GM23338 (cell line): ENCODE data around the gene EIF3CL. TPM values are rescaled to one million over a fixed set of nuclear protein-coding genes. Genes with fewer than 3 reads are reported as not detected.
"Not testable (repeated sequence)": the region's sequence is repeated elsewhere in the genome, so short reads cannot be mapped to it uniquely, and the experiment has no call there.

Experiments
- ATAC-seq: fragments of 200-7000 bp; cut with Tn5 transposase; 3 replicates; pipeline ENCODE4 v1.9.1; 2020
- DNase-seq: peaks from one replicate; pipeline ENCODE4 v3.0.0-alpha.2; 2015; ENCODE audit warnings: low spot score
- H2AFZ ChIP-seq: fragments of 200-600 bp; sonication (generic); 2 replicates; pipeline ENCODE4 v1.8.0; 2016; ENCODE audit warnings: antibody characterized with exemption, mild to moderate bottlenecking, moderate library complexity
- H3F3A ChIP-seq: fragments of 200-600 bp; sonication (generic); replicated peaks from 2 replicates; pipeline ENCODE4 v1.8.0; 2017; ENCODE audit warnings: antibody characterized with exemption, mixed run types, low read depth
- H3K27ac ChIP-seq: fragments of 200-600 bp; sonication (generic); 2 replicates; pipeline ENCODE4 v1.6.1; 2016; ENCODE audit warnings: low read depth
- H3K27me3 ChIP-seq: fragments of 200-600 bp; sonication (generic); 2 replicates; pipeline ENCODE4 v1.8.0; 2016; ENCODE audit warnings: mild to moderate bottlenecking, mixed run types, moderate library complexity; ENCODE audit not compliant: insufficient read depth
- H3K36me3 ChIP-seq: fragments of 200-600 bp; sonication (generic); 2 replicates; pipeline ENCODE4 v1.8.0; 2016; ENCODE audit warnings: mild to moderate bottlenecking; ENCODE audit not compliant: insufficient read depth
- H3K4me1 ChIP-seq: fragments of 200-600 bp; sonication (generic); 2 replicates; pipeline ENCODE4 v1.8.0; 2016; ENCODE audit warnings: mild to moderate bottlenecking, moderate library complexity; ENCODE audit not compliant: insufficient read depth
- H3K4me2 ChIP-seq: fragments of 200-600 bp; sonication (generic); 2 replicates; pipeline ENCODE4 v1.7.1; 2017; ENCODE audit warnings: mixed run types
- H3K4me3 ChIP-seq: fragments of 200-600 bp; sonication (generic); 2 replicates; pipeline ENCODE4 v1.6.1; 2016; ENCODE audit warnings: mixed run types
- H3K79me2 ChIP-seq: fragments of 200-600 bp; sonication (generic); replicated peaks from 2 replicates; pipeline ENCODE4 v1.8.0; 2017; ENCODE audit warnings: mild to moderate bottlenecking; ENCODE audit not compliant: insufficient read depth
- H3K9me2 ChIP-seq: fragments of 200-600 bp; sonication (generic); 2 replicates; pipeline ENCODE4 v1.8.0; 2017; ENCODE audit not compliant: insufficient read depth
- H4K20me1 ChIP-seq: fragments of 200-600 bp; sonication (generic); replicated peaks from 2 replicates; pipeline ENCODE4 v1.8.0; 2017; ENCODE audit warnings: mild to moderate bottlenecking; ENCODE audit not compliant: insufficient read depth
- H3K27ac Mint-ChIP-seq: 2 replicates; pipeline ENCODE4 v1.8.0; 2020; ENCODE audit warnings: inconsistent platforms, mild to moderate bottlenecking, moderate library complexity, mixed read lengths
- H3K27me3 Mint-ChIP-seq: 3 replicates; pipeline ENCODE4 v1.8.0; 2022; ENCODE audit warnings: low read depth, mild to moderate bottlenecking, moderate library complexity, mixed read lengths, inconsistent platforms; ENCODE audit not compliant: insufficient read depth, poor library complexity
- H3K36me3 Mint-ChIP-seq: 3 replicates; pipeline ENCODE4 v1.8.0; 2021; ENCODE audit warnings: low read depth, mild to moderate bottlenecking, inconsistent platforms, moderate library complexity, mixed read lengths
- H3K4me1 Mint-ChIP-seq: 3 replicates; pipeline ENCODE4 v1.8.0; 2020; ENCODE audit warnings: mild to moderate bottlenecking, inconsistent platforms, mixed read lengths
- H3K4me3 Mint-ChIP-seq: 3 replicates; pipeline ENCODE4 v1.8.0; 2021; ENCODE audit warnings: moderate library complexity, mild to moderate bottlenecking, inconsistent platforms, mixed read lengths
- H3K9me3 Mint-ChIP-seq: 3 replicates; pipeline ENCODE4 v1.8.0; 2020; ENCODE audit warnings: moderate library complexity, mild to moderate bottlenecking, inconsistent platforms, mixed read lengths
- POLR2AphosphoS5 ChIP-seq: IDR thresholded peaks from 2 replicates; pipeline ENCODE4 v1.6.1; 2016; ENCODE audit warnings: antibody characterized with exemption, low read depth
- microRNA-seq: library from miRNA; unstranded; fragments of <30 nt; microRNA quantifications from one replicate; pipeline ENCODE4, GENCODE V29; 2017
- polyA plus RNA-seq: library from polyadenylated mRNA; unstranded; fragments of >200 nt; fragmentation: Nextera tagmentation; extraction: Ambion mirVana; gene quantifications from 2 replicates; pipeline ENCODE4 v1.2.1, GENCODE V29; 2016
- small RNA-seq: library from RNA; depleted of rRNA; stranded (forward); fragments of <200 nt; gene quantifications from one replicate; pipeline ENCODE3, GENCODE V24; 2014; ENCODE audit warnings: low replicate concordance
- total RNA-seq: library from RNA; depleted of rRNA; stranded (reverse); fragments of >200 nt; shearing (Covaris generic); gene quantifications from 2 replicates; pipeline ENCODE4 v1.2.3, GENCODE V29; 2014; rRNA removed

EIF3CL gene
- total and polyA plus RNA-seq, 2 experiments from 2014 or later, result 1.8 to 323 TPM

- H3K27ac ChIP-seq, H3K27me3 Mint-ChIP-seq, H3K27me3 ChIP-seq, H3K4me1 ChIP-seq, H3K9me3 Mint-ChIP-seq, H3K9me2 ChIP-seq, H3K27ac Mint-ChIP-seq, H3K4me3 Mint-ChIP-seq, H3K4me2 ChIP-seq, H4K20me1 ChIP-seq, ATAC-seq, DNase-seq, H2AFZ ChIP-seq, H3K79me2 ChIP-seq, H3K4me1 Mint-ChIP-seq, H3K4me3 ChIP-seq, H3F3A ChIP-seq, H3K36me3 ChIP-seq, H3K36me3 Mint-ChIP-seq: not testable (repeated sequence)
These were observed 71.0 kb downstream of the EIF3CL start for GRCh38 chr16:28332632-28333031.

GRCh38 chr16:28330981-28331380, 72.7 kb downstream of the EIF3CL start:
- H3K4me2 ChIP-seq, ATAC-seq, DNase-seq, H3K27ac Mint-ChIP-seq, H3F3A ChIP-seq, H3K27ac ChIP-seq, H3K27me3 Mint-ChIP-seq, H3K4me3 Mint-ChIP-seq, H3K27me3 ChIP-seq, H3K4me1 ChIP-seq, H3K9me3 Mint-ChIP-seq, H3K9me2 ChIP-seq, H3K4me1 Mint-ChIP-seq, H2AFZ ChIP-seq, H3K36me3 Mint-ChIP-seq, H3K79me2 ChIP-seq, H3K36me3 ChIP-seq, H3K4me3 ChIP-seq, H4K20me1 ChIP-seq: not testable (repeated sequence)

GRCh38 chr16:28330232-28330631, 73.4 kb downstream of the EIF3CL start:
- not testable (repeated sequence) for H3K4me2 ChIP-seq, H3F3A ChIP-seq, H3K79me2 ChIP-seq, H3K27me3 ChIP-seq, H3K36me3 Mint-ChIP-seq, H3K27me3 Mint-ChIP-seq, H3K36me3 ChIP-seq, H3K4me3 ChIP-seq, H3K9me3 Mint-ChIP-seq, H3K27ac Mint-ChIP-seq, H3K4me1 Mint-ChIP-seq, H4K20me1 ChIP-seq, H3K27ac ChIP-seq, H3K9me2 ChIP-seq, H3K4me1 ChIP-seq, H3K4me3 Mint-ChIP-seq, H2AFZ ChIP-seq
- peak; percentile 96 for ATAC-seq
- peak; percentile 81 for DNase-seq
- TF ChIP-seq POLR2AphosphoS5, result peak; percentile 55

Small RNA genes within 50 kb of the gene (microRNA-seq; reads per million reads assigned to microRNA genes)
- gene MIR6862-1, result not detected

Small RNA genes within 50 kb of the gene (small RNA-seq; reads per million reads assigned to genes)
- gene AC138904.2 (not detected), gene MIR6862-1 (not detected)

Other genes with a start within 250 kb of the EIF3CL start
- 116 and 178 TPM in 2 replicates for gene XPO6, start 191.9 kb downstream of the EIF3CL start, total RNA-seq
- 83.9 and 89.8 TPM in 2 replicates for gene XPO6, start 191.9 kb downstream of the EIF3CL start, polyA plus RNA-seq
- 59.8 and 68.1 TPM in 2 replicates for gene SBK1, start 111.3 kb downstream of the EIF3CL start, total RNA-seq
- 23.9 and 25.5 TPM in 2 replicates for gene SBK1, start 111.3 kb downstream of the EIF3CL start, polyA plus RNA-seq
- gene NPIPB6, start 40.3 kb downstream of the EIF3CL start, total RNA-seq, result 1.5 TPM in 1 of 2 replicates, not detected in the other
- 1.8 and 3.0 TPM in 2 replicates for gene NPIPB6, start 40.3 kb downstream of the EIF3CL start, polyA plus RNA-seq
- 0.24 TPM in 1 of 2 replicates, not detected in the other for gene NPIPB7, start 68.5 kb upstream of the EIF3CL start, total RNA-seq
- 0.45 and 0.52 TPM in 2 replicates for gene NPIPB7, start 68.5 kb upstream of the EIF3CL start, polyA plus RNA-seq
- 16.6 and 31.4 TPM in 2 replicates for gene CLN3, start 88.2 kb upstream of the EIF3CL start, total RNA-seq
- gene CLN3, start 88.2 kb upstream of the EIF3CL start, polyA plus RNA-seq, result 17.8 and 18.1 TPM in 2 replicates
- gene APOBR, start 90.8 kb upstream of the EIF3CL start, total RNA-seq, result 0.07 TPM in 1 of 2 replicates, not detected in the other
- not detected in 2 replicates for gene APOBR, start 90.8 kb upstream of the EIF3CL start, polyA plus RNA-seq
- gene IL27, start 103.0 kb upstream of the EIF3CL start, total RNA-seq, result not detected in 2 replicates
- gene IL27, start 103.0 kb upstream of the EIF3CL start, polyA plus RNA-seq, result not detected in 2 replicates
- gene NUPR1, start 135.1 kb upstream of the EIF3CL start, total RNA-seq, result 0.03 TPM in 1 of 2 replicates, not detected in the other
- 0.48 and 0.75 TPM in 2 replicates for gene NUPR1, start 135.1 kb upstream of the EIF3CL start, polyA plus RNA-seq
- gene SGF29, start 150.1 kb upstream of the EIF3CL start, total RNA-seq, result 10.0 and 10.8 TPM in 2 replicates
- 17.6 and 20.0 TPM in 2 replicates for gene SGF29, start 150.1 kb upstream of the EIF3CL start, polyA plus RNA-seq
- 0.12 and 0.17 TPM in 2 replicates for gene SULT1A2, start 193.2 kb upstream of the EIF3CL start, total RNA-seq
- 0.34 TPM in 1 of 2 replicates, not detected in the other for gene SULT1A2, start 193.2 kb upstream of the EIF3CL start, polyA plus RNA-seq
- 1.7 and 3.5 TPM in 2 replicates for gene SULT1A1, start 206.2 kb upstream of the EIF3CL start, total RNA-seq
- gene SULT1A1, start 206.2 kb upstream of the EIF3CL start, polyA plus RNA-seq, result 2.2 and 2.4 TPM in 2 replicates
- 0.14 TPM in 1 of 2 replicates, not detected in the other for gene NPIPB8, start 234.2 kb upstream of the EIF3CL start, total RNA-seq
- gene NPIPB8, start 234.2 kb upstream of the EIF3CL start, polyA plus RNA-seq, result not detected in 2 replicates